ENCODE results near the gene GNB1L. TPM values are rescaled to one million over a fixed set of nuclear protein-coding genes. Genes with fewer than 3 reads are reported as not detected.

The GNB1L gene
- total RNA-seq, 5 donors from 2014 or later (not counting 1 experiment from before 2014, with no cell fraction given), result 4.8 to 13.7 (median 12.9) TPM

- WGBS (ENCODE audit: insufficient coverage), result 87% methylated on average over 6 of the region's 11 CpGs
- ATAC-seq (replicated peaks in 1 of 4) (no peak), DNase-seq (no peak)
- CTCF ChIA-PET, result no interaction called here
- no peak overlapping the region for H3K27ac Mint-ChIP-seq
- H3K4me3 Mint-ChIP-seq, result no peak overlapping the region
- H3K36me3 Mint-ChIP-seq, result peaks cover 14% of the 10 kb centered on the region
- Histone ChIP-seq H3K4me3 (ENCODE audit: control insufficient read depth in 1 of 2, extremely low read depth in 1 of 2, low read length in 1 of 2) (no peak overlapping the region), H3K9me3 (no peaks in the 10 kb centered on the region), H3K4me1 (ENCODE audit: control insufficient read depth in 1 of 2, extremely low read depth in 1 of 2, insufficient read depth in 2 of 2, low read length in 2 of 2) (peaks cover 7 to 8% of the 10 kb centered on the region in 2 experiments), H3K27me3 (replicated peaks in 1 of 2; ENCODE audit: control insufficient read depth in 2 of 2, extremely low read depth in 1 of 2, insufficient read depth in 2 of 2, low read length in 1 of 2) (no peaks in the 10 kb centered on the region), H3K27ac (ENCODE audit: low read length) (no peak overlapping the region), H3K36me3 (ENCODE audit: control insufficient read depth in 2 of 2, extremely low read depth in 1 of 2, insufficient read depth in 1 of 2, low read length in 1 of 2) (peaks cover 2 to 11% of the 10 kb centered on the region in 2 donors)
- no peaks in the 10 kb centered on the region for H3K9me3 Mint-ChIP-seq
- peaks cover 8 to 15% (median 8%) of the 10 kb centered on the region in 3 donors for H3K4me1 Mint-ChIP-seq
- POLR2A ChIA-PET, result no interaction called here
- H3K27me3 Mint-ChIP-seq, result no peaks in the 10 kb centered on the region
These were observed 47.0 kb upstream of the GNB1L start for GRCh38 chr22:19901577-19902244.

GRCh38 chr22:19900707-19901436, 46.2 kb upstream of the GNB1L start:
- H3K27ac ChIP-seq (ENCODE audit: low read length), result no peak overlapping the region
- ChIA-PET CTCF (interaction anchor here in 1 of 2 donors (0.6 kb wide), 1 partner anchor 979 kb away, joined by 3 read pairs; no protein-coding TSS in a partner anchor), POLR2A (interaction anchor here in 1 of 2 donors (0.7 kb wide), 1 partner anchor 15 kb away, joined by 5 read pairs; no protein-coding TSS in a partner anchor)
- no peaks in the 10 kb centered on the region for H3K27me3 ChIP-seq (replicated peaks in 1 of 2; ENCODE audit: control insufficient read depth in 2 of 2, extremely low read depth in 1 of 2, insufficient read depth in 2 of 2, low read length in 1 of 2)
- Mint-ChIP-seq H3K9me3 (no peaks in the 10 kb centered on the region), H3K4me1 (peaks cover 15 to 19% (median 16%) of the 10 kb centered on the region in 3 donors), H3K36me3 (peaks cover 9% of the 10 kb centered on the region), H3K4me3 (no peak overlapping the region), H3K27ac (no peak overlapping the region), H3K27me3 (no peaks in the 10 kb centered on the region)
- DNase-seq (no peak), ATAC-seq (replicated peaks in 1 of 4) (no peak)
- no peaks in the 10 kb centered on the region for H3K9me3 ChIP-seq
- peaks cover 2 to 11% of the 10 kb centered on the region in 2 donors for H3K36me3 ChIP-seq (ENCODE audit: control insufficient read depth in 2 of 2, extremely low read depth in 1 of 2, insufficient read depth in 1 of 2, low read length in 1 of 2)
- H3K4me1 ChIP-seq (ENCODE audit: control insufficient read depth in 1 of 2, extremely low read depth in 1 of 2, insufficient read depth in 2 of 2, low read length in 2 of 2), result peaks cover 11 to 16% of the 10 kb centered on the region in 2 experiments
- H3K4me3 ChIP-seq (ENCODE audit: control insufficient read depth in 1 of 2, extremely low read depth in 1 of 2, low read length in 1 of 2), result no peak overlapping the region
- 95% methylated on average over 11 of the region's 13 CpGs for WGBS (ENCODE audit: insufficient coverage)

- H3K27me3 Mint-ChIP-seq, result no peaks in the 10 kb centered on the region
- H3K4me3 ChIP-seq (ENCODE audit: control insufficient read depth in 1 of 2, extremely low read depth in 1 of 2, low read length in 1 of 2), result no peak overlapping the region
- ChIA-PET POLR2A (no interaction called here), CTCF (no interaction called here)
- H3K9me3 ChIP-seq, result no peaks in the 10 kb centered on the region
- no peak for ATAC-seq (replicated peaks in 1 of 4)
- WGBS (ENCODE audit: insufficient coverage), result 87% methylated on average over 12 of the region's 16 CpGs
- no peak overlapping the region for H3K27ac Mint-ChIP-seq
- peaks cover 33% of the 10 kb centered on the region in 3 donors for H3K4me1 Mint-ChIP-seq
- peaks cover 27 to 34% of the 10 kb centered on the region in 2 experiments for H3K4me1 ChIP-seq (ENCODE audit: control insufficient read depth in 1 of 2, extremely low read depth in 1 of 2, insufficient read depth in 2 of 2, low read length in 2 of 2)
- no peak overlapping the region for H3K27ac ChIP-seq (ENCODE audit: low read length)
- no peak overlapping the region for H3K4me3 Mint-ChIP-seq
- peaks cover 7% of the 10 kb centered on the region for H3K36me3 Mint-ChIP-seq
- peaks cover 0 to 11% of the 10 kb centered on the region in 2 donors for H3K36me3 ChIP-seq (ENCODE audit: control insufficient read depth in 2 of 2, extremely low read depth in 1 of 2, insufficient read depth in 1 of 2, low read length in 1 of 2)
- DNase-seq, result no peak
- H3K9me3 Mint-ChIP-seq, result no peaks in the 10 kb centered on the region
- no peaks in the 10 kb centered on the region for H3K27me3 ChIP-seq (replicated peaks in 1 of 2; ENCODE audit: control insufficient read depth in 2 of 2, extremely low read depth in 1 of 2, insufficient read depth in 2 of 2, low read length in 1 of 2)
These were observed 44.3 kb upstream of the GNB1L start for GRCh38 chr22:19898831-19899567.

GRCh38 chr22:19898145-19898544, 43.5 kb upstream of the GNB1L start:
- Histone ChIP-seq H3K4me3 (ENCODE audit: control insufficient read depth in 1 of 2, extremely low read depth in 1 of 2, low read length in 1 of 2) (no peak overlapping the region), H3K36me3 (ENCODE audit: control insufficient read depth in 2 of 2, extremely low read depth in 1 of 2, insufficient read depth in 1 of 2, low read length in 1 of 2) (peaks cover 0 to 11% of the 10 kb centered on the region in 2 donors), H3K9me3 (no peaks in the 10 kb centered on the region), H3K27ac (ENCODE audit: low read length) (no peak overlapping the region), H3K27me3 (replicated peaks in 1 of 2; ENCODE audit: control insufficient read depth in 2 of 2, extremely low read depth in 1 of 2, insufficient read depth in 2 of 2, low read length in 1 of 2) (no peaks in the 10 kb centered on the region), H3K4me1 (ENCODE audit: control insufficient read depth in 1 of 2, extremely low read depth in 1 of 2, insufficient read depth in 2 of 2, low read length in 2 of 2) (peaks cover 35 to 43% of the 10 kb centered on the region in 2 experiments)
- no peak overlapping the region for H3K27ac Mint-ChIP-seq
- ATAC-seq (replicated peaks in 1 of 4) (no peak), DNase-seq (no peak)
- no peak overlapping the region for H3K4me3 Mint-ChIP-seq
- WGBS (ENCODE audit: insufficient coverage), result 96% methylated on average over 4 of the region's 7 CpGs
- no peaks in the 10 kb centered on the region for H3K9me3 Mint-ChIP-seq
- H3K27me3 Mint-ChIP-seq, result no peaks in the 10 kb centered on the region
- H3K4me1 Mint-ChIP-seq, result peaks cover 41 to 42% (median 42%) of the 10 kb centered on the region in 3 donors
- H3K36me3 Mint-ChIP-seq, result peaks cover 7% of the 10 kb centered on the region
- ChIA-PET CTCF (no interaction called here), POLR2A (interaction anchor here in 1 of 2 donors (0.6 kb wide), 1 partner anchor 197 kb away, joined by 4 read pairs; no protein-coding TSS in a partner anchor)

GRCh38 chr22:19897726-19898125, 43.1 kb upstream of the GNB1L start:
- Histone ChIP-seq H3K9me3 (no peaks in the 10 kb centered on the region), H3K27me3 (replicated peaks in 1 of 2; ENCODE audit: control insufficient read depth in 2 of 2, extremely low read depth in 1 of 2, insufficient read depth in 2 of 2, low read length in 1 of 2) (no peaks in the 10 kb centered on the region), H3K4me1 (ENCODE audit: control insufficient read depth in 1 of 2, extremely low read depth in 1 of 2, insufficient read depth in 2 of 2, low read length in 2 of 2) (peaks cover 39 to 47% of the 10 kb centered on the region in 2 experiments), H3K4me3 (ENCODE audit: control insufficient read depth in 1 of 2, extremely low read depth in 1 of 2, low read length in 1 of 2) (no peak overlapping the region), H3K36me3 (ENCODE audit: control insufficient read depth in 2 of 2, extremely low read depth in 1 of 2, insufficient read depth in 1 of 2, low read length in 1 of 2) (peaks cover 0 to 11% of the 10 kb centered on the region in 2 donors), H3K27ac (ENCODE audit: low read length) (no peak overlapping the region)
- Mint-ChIP-seq H3K4me3 (no peak overlapping the region), H3K27ac (peak overlapping the region in 1 of 2 donors; percentile 52), H3K36me3 (peaks cover 7% of the 10 kb centered on the region), H3K9me3 (no peaks in the 10 kb centered on the region), H3K27me3 (no peaks in the 10 kb centered on the region), H3K4me1 (peaks cover 45 to 46% (median 46%) of the 10 kb centered on the region in 3 donors)
- DNase-seq (no peak), ATAC-seq (replicated peaks in 1 of 4) (no peak)
- WGBS (ENCODE audit: insufficient coverage), result 93% methylated on average over 9 of the region's 16 CpGs
- CTCF ChIA-PET, result no interaction called here
- POLR2A ChIA-PET, result interaction anchor here in 1 of 2 donors (0.6 kb wide), 1 partner anchor 197 kb away, joined by 4 read pairs; no protein-coding TSS in a partner anchor

Data from T-cell (primary cell).